ENCODE data around the gene SHANK3.
"Not testable (repeated sequence)": the region's sequence is repeated elsewhere in the genome, so short reads cannot be mapped to it uniquely, and the experiment has no call there.

SHANK3 gene

GRCh38 chr22:50672471-50673230 is at the start of gene SHANK3:
TSS of gene SHANK3 (plus strand) at chr22:50672823.
- no peak for DNase-seq

GRCh38 chr22:50624347-50625130 is 48.1 kb upstream of the SHANK3 start:
- DNase-seq, result no peak

- DNase-seq, result no peak
These were observed 47.5 kb upstream of the SHANK3 start for GRCh38 chr22:50625131-50625567.

GRCh38 chr22:50625568-50626313 is 46.9 kb upstream of the SHANK3 start:
- no peak for DNase-seq

GRCh38 chr22:50626314-50626849 is 46.2 kb upstream of the SHANK3 start:
- no peak for DNase-seq

- DNase-seq, result no peak
These were observed 45.6 kb upstream of the SHANK3 start for GRCh38 chr22:50626850-50627641.

- peak; percentile 49 to 67 (median 61) for DNase-seq
These were observed 44.7 kb upstream of the SHANK3 start, which contains the start of gene ARSA for GRCh38 chr22:50627642-50628542. TSS of gene ARSA (minus strand) at chr22:50628152. CDS start at chr22:50627779, 373 bp downstream.

GRCh38 chr22:50628543-50629134 is 44.0 kb upstream of the SHANK3 start:
- DNase-seq, result no peak

- no peak for DNase-seq
These were observed 42.2 kb upstream of the SHANK3 start for GRCh38 chr22:50630376-50630775.

- DNase-seq, result no peak
These were observed 39.5 kb upstream of the SHANK3 start for GRCh38 chr22:50633086-50633485.

- no peak for DNase-seq
These were observed 38.9 kb upstream of the SHANK3 start for GRCh38 chr22:50633771-50634170.

- DNase-seq, result no peak
These were observed 37.0 kb upstream of the SHANK3 start for GRCh38 chr22:50635591-50635990.

GRCh38 chr22:50640296-50640695 is 32.3 kb upstream of the SHANK3 start:
- not testable (repeated sequence) for DNase-seq

GRCh38 chr22:50640857-50641647 is 31.6 kb upstream of the SHANK3 start:
- no peak for DNase-seq

GRCh38 chr22:50641696-50642607 is 30.7 kb upstream of the SHANK3 start:
- DNase-seq, result no peak

- not testable (repeated sequence) for DNase-seq
These were observed 29.4 kb upstream of the SHANK3 start for GRCh38 chr22:50643021-50643820.

GRCh38 chr22:50643821-50644101 is 28.9 kb upstream of the SHANK3 start:
- not testable (repeated sequence) for DNase-seq

- DNase-seq, result no peak
These were observed 19.4 kb upstream of the SHANK3 start for GRCh38 chr22:50653256-50653655.
